ENCODE measurements around the gene LIPN.
A peak's percentile ranks its signal among the peaks of the same experiment; 100 is the strongest.

DNA sequence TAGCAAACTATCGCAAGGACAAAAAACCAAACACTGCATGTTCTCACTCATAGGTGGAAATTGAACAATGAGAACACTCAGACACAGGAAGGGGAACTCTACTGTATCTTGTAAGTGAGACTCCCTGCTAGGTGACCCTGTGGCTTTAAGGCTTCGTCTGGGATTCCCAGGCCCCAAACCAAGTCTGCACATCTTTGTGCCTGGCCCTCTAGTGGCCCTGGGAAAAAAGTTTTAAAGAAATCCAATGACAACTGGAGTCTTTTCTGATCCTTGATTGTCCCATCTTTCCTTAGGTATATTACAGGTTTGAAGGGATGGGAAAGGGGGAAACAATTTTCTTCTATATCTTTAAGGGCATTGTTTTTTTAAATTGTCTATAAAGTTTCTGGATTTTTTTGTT lies 32.1 kb downstream of the LIPN start:
- TF ChIP-seq, protein P1, sequence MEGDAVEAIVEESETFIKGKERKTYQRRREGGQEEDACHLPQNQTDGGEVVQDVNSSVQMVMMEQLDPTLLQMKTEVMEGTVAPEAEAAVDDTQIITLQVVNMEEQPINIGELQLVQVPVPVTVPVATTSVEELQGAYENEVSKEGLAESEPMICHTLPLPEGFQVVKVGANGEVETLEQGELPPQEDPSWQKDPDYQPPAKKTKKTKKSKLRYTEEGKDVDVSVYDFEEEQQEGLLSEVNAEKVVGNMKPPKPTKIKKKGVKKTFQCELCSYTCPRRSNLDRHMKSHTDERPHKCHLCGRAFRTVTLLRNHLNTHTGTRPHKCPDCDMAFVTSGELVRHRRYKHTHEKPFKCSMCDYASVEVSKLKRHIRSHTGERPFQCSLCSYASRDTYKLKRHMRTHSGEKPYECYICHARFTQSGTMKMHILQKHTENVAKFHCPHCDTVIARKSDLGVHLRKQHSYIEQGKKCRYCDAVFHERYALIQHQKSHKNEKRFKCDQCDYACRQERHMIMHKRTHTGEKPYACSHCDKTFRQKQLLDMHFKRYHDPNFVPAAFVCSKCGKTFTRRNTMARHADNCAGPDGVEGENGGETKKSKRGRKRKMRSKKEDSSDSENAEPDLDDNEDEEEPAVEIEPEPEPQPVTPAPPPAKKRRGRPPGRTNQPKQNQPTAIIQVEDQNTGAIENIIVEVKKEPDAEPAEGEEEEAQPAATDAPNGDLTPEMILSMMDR (IDR thresholded peaks at IDR 0.05): peak in 3 of 6 experiments; percentile 26 to 58 (median 28)
- no peak for TF ChIP-seq POLR2A (IDR thresholded peaks at IDR 0.05)
